ENCODE measurements around the gene LMO1.

The LMO1 gene

GRCh38 chr11:8220261-8221045 is 43.2 kb downstream of the LMO1 start:
- no peak overlapping the region for H3K27ac ChIP-seq (replicated peaks)
- DNase-seq (ENCODE audit: low read depth in 1 of 2, low spot score in 1 of 2) = no peak
- no peak overlapping the region for H3K4me3 ChIP-seq (replicated peaks; ENCODE audit: insufficient read depth, low read length)
- H3K27me3 ChIP-seq (ENCODE audit: insufficient read depth, poor library complexity, severe bottlenecking) = no peaks in the 10 kb centered on the region
- TF ChIP-seq POLR2AphosphoS5 (IDR thresholded peaks at IDR 0.05; ENCODE audit: low read depth) (no peak), GABPA (IDR thresholded peaks at IDR 0.05; ENCODE audit: low read depth) (no peak), REST (IDR thresholded peaks at IDR 0.05; ENCODE audit: insufficient replicate concordance, low read depth) (no peak), CTCF (IDR thresholded peaks at IDR 0.05; ENCODE audit: insufficient read depth, low read length) (no peak), SPI1 (IDR thresholded peaks at IDR 0.05; ENCODE audit: borderline replicate concordance, low read depth) (no peak)

GRCh38 chr11:8219257-8220021 is 44.2 kb downstream of the LMO1 start:
- TF ChIP-seq SPI1 (IDR thresholded peaks at IDR 0.05; ENCODE audit: borderline replicate concordance, low read depth) (no peak), CTCF (IDR thresholded peaks at IDR 0.05; ENCODE audit: insufficient read depth, low read length) (peak; percentile 61)
- Histone ChIP-seq H3K27me3 (ENCODE audit: insufficient read depth, poor library complexity, severe bottlenecking) (no peaks in the 10 kb centered on the region), H3K4me3 (replicated peaks; ENCODE audit: insufficient read depth, low read length) (no peak overlapping the region), H3K27ac (replicated peaks) (no peak overlapping the region)
- peak; percentile 13 to 39 for DNase-seq (ENCODE audit: low read depth in 1 of 2, low spot score in 1 of 2)

- Histone ChIP-seq H3K27me3 (ENCODE audit: insufficient read depth, poor library complexity, severe bottlenecking) (no peaks in the 10 kb centered on the region), H3K4me3 (replicated peaks; ENCODE audit: insufficient read depth, low read length) (no peak overlapping the region), H3K27ac (replicated peaks) (no peak overlapping the region)
- no peak for TF ChIP-seq POLR2AphosphoS5 (IDR thresholded peaks at IDR 0.05; ENCODE audit: low read depth)
- TF ChIP-seq GABPA (IDR thresholded peaks at IDR 0.05; ENCODE audit: low read depth) = no peak
- TF ChIP-seq CTCF (IDR thresholded peaks at IDR 0.05; ENCODE audit: insufficient read depth, low read length) = no peak
- no peak for TF ChIP-seq REST (IDR thresholded peaks at IDR 0.05; ENCODE audit: insufficient replicate concordance, low read depth)
- no peak for TF ChIP-seq SPI1 (IDR thresholded peaks at IDR 0.05; ENCODE audit: borderline replicate concordance, low read depth)
- no peak for DNase-seq (ENCODE audit: low read depth in 1 of 2, low spot score in 1 of 2)
Measured at GRCh38 chr11:8218840-8219239, 44.8 kb downstream of the LMO1 start.

Measured in HL-60 (cell line).